Kidney (tissue), 14 donors: ENCODE data around the gene CHRM4. TPM values are rescaled to one million over a fixed set of nuclear protein-coding genes. Genes with fewer than 3 reads are reported as not detected.

ENCODE experiments used
- DNase-seq, 5 donors: peaks; one replicate each; pipeline ENCODE4 v3.0.0-alpha.2; 2013 to 2020
- FAIRE-seq: peaks from 2 replicates; lab custom pipeline; 2012; peaks lifted over from hg19 to GRCh38; lab: Jason Lieb, UNC
- H3K27ac ChIP-seq, 2 donors: one replicate each; pipeline ENCODE4 v1.7.0; 2013; ENCODE audit warnings: low read depth in 2 of 2, low read length in 2 of 2, inconsistent platforms in 1 of 2
- H3K27me3 ChIP-seq: one replicate; pipeline ENCODE4 v1.7.1; 2013; ENCODE audit warnings: low read length, inconsistent platforms; ENCODE audit not compliant: control insufficient read depth, insufficient read depth
- H3K36me3 ChIP-seq, 3 donors: one replicate each; pipeline versions ENCODE4 v1.7.0 to v1.7.1; 2013; ENCODE audit warnings: low read length in 3 of 3, control low read depth in 1 of 3, inconsistent platforms in 1 of 3; ENCODE audit not compliant: insufficient read depth in 3 of 3, control insufficient read depth in 2 of 3
- H3K4me1 ChIP-seq, 3 donors: one replicate each; pipeline versions ENCODE4 v1.7.0 to v1.7.1; 2013; ENCODE audit warnings: low read length in 3 of 3, inconsistent platforms in 1 of 3, low read depth in 1 of 3; ENCODE audit not compliant: control insufficient read depth in 2 of 3, insufficient read depth in 2 of 3
- H3K4me3 ChIP-seq, 3 donors: one replicate each; pipeline versions ENCODE4 v1.7.0 to v1.8.1; 2013; ENCODE audit warnings: low read length in 3 of 3, control low read depth in 1 of 3, inconsistent platforms in 1 of 3
- H3K9ac ChIP-seq, 3 donors: one replicate each; pipeline versions ENCODE4 v1.7.0 to v1.7.1; 2013; ENCODE audit warnings: low read length in 3 of 3, control low read depth in 1 of 3, inconsistent platforms in 1 of 3
- H3K9me3 ChIP-seq, 3 donors: one replicate each; pipeline versions ENCODE4 v1.7.0 to v1.7.1; 2013; ENCODE audit warnings: low read length in 3 of 3, control low read depth in 1 of 3, inconsistent platforms in 1 of 3; ENCODE audit not compliant: control insufficient read depth in 2 of 3, insufficient read depth in 1 of 3
- intact Hi-C: fragments of 100-400 bp; cut with DNase I; formaldehyde crosslinking; loops from one replicate; pipeline ENCODE4 v1.11.1; 2022
- polyA plus RNA-seq: library from polyadenylated mRNA; stranded (reverse); fragments of 350-450 nt; fragmentation: Illumina TruSeq; extraction: RNeasy Lipid Tissue Mini Kit (QIAGEN cat#74804); gene quantifications from one replicate; pipeline ENCODE4 v1.2.3, GENCODE V29; 2014; ENCODE audit warnings: low read depth, low replicate concordance; ENCODE audit not compliant: insufficient read depth
- total RNA-seq: library from RNA; stranded (reverse); fragmentation: NEBNext Ultra II Directional; extraction: Animal tissue kit (Norgen Biotek cat#: 25700); gene quantifications from one replicate; pipeline ENCODE4 v1.2.1, GENCODE V29; 2021
- TF ChIP-seq, protein P1 (sequence below): IDR thresholded peaks from 3 replicates; pipeline ENCODE4 v1.5.1; 2012; ENCODE audit warnings: mild to moderate bottlenecking, moderate library complexity, borderline replicate concordance; ENCODE audit not compliant: insufficient read depth; ENCODE audit errors: extremely low read depth
- donor health status: control.
- donor health status: control.
- donor health status: control.
- donor health status: control.
- donor health status: control.
- donor health status: DM: yes; HTN: yes; CAD: no.
- donor health status: Normal renal cell carcinoma (clear cell type).

CHRM4 gene
- total and polyA plus RNA-seq, 2 donors from 2014 or later = 0.16 TPM; not detected in 1

GRCh38 chr11:46363031-46363407, 28.6 kb downstream of the CHRM4 start:
- Histone ChIP-seq H3K4me1 (peaks cover 0 to 37% (median 9%) of the 10 kb centered on the region in 3 donors), H3K9ac (peak overlapping the region in 1 of 3 donors; percentile 55), H3K27me3 (no peaks in the 10 kb centered on the region), H3K4me3 (no peak overlapping the region), H3K36me3 (no peaks in the 10 kb centered on the region), H3K27ac (peak overlapping the region; percentile 67 to 74), H3K9me3 (no peaks in the 10 kb centered on the region)
- FAIRE-seq = no peak
- TF ChIP-seq, protein P1, sequence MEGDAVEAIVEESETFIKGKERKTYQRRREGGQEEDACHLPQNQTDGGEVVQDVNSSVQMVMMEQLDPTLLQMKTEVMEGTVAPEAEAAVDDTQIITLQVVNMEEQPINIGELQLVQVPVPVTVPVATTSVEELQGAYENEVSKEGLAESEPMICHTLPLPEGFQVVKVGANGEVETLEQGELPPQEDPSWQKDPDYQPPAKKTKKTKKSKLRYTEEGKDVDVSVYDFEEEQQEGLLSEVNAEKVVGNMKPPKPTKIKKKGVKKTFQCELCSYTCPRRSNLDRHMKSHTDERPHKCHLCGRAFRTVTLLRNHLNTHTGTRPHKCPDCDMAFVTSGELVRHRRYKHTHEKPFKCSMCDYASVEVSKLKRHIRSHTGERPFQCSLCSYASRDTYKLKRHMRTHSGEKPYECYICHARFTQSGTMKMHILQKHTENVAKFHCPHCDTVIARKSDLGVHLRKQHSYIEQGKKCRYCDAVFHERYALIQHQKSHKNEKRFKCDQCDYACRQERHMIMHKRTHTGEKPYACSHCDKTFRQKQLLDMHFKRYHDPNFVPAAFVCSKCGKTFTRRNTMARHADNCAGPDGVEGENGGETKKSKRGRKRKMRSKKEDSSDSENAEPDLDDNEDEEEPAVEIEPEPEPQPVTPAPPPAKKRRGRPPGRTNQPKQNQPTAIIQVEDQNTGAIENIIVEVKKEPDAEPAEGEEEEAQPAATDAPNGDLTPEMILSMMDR = no peak
- intact Hi-C loops = no loop called here
- DNase-seq = peak in 4 of 5 donors; percentile 63 to 88 (median 72)

DNA sequence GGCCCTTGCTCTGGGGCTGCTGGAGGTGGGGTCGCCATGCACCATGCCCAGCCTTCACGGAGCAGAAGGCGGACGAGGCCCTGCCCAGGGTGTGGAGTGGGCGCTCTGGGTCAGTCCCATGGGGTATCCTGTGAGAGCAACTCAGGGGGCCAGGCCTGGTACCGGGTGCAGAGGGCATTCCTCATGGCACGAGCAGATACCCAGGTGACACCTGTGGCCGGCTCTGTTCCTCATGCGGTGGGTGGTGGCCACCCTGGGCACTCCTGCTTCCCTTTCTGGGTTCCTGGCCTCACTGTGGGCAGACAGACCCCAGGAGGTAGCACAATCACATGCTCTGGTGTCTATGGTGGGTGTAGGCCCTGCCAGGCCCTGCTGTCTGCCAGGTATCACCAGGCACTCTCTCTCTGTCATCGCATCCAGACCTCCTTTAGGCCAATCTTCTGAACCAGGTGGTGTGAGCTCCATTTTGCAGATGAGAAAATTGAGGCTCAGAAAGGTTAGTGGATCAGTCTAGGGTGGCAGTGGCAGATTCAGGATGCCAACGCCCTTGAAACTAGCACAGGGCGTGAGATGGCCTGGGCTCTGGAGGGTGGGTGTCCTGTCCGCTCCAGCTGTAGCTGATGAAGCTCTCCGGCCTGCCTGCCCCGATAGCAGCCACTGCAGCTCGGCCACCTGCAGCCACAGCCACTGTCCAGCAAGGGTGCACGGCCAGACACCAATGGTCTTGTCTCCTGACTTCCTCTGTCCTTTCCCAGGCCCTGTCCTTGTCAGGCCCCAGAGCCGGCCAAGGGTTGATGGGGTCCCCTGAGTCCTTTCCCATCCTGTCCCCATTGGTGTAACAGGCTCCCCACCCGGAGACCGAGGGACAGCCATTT, 29.2 kb downstream of the CHRM4 start:
- H3K36me3 ChIP-seq = no peaks in the 10 kb centered on the region
- DNase-seq (peak in 1 of 5 donors; percentile 71), FAIRE-seq (no peak)
- H3K9me3 ChIP-seq = no peaks in the 10 kb centered on the region
- intact Hi-C loops = no loop called here
- peaks cover 0 to 39% (median 14%) of the 10 kb centered on the region in 3 donors for H3K4me1 ChIP-seq
- H3K27me3 ChIP-seq = no peaks in the 10 kb centered on the region
- TF ChIP-seq, protein P1 = no peak
- H3K27ac ChIP-seq = peak overlapping the region; percentile 67 to 74
- H3K4me3 ChIP-seq = no peak overlapping the region
- H3K9ac ChIP-seq = peak overlapping the region in 1 of 3 donors; percentile 61

DNA sequence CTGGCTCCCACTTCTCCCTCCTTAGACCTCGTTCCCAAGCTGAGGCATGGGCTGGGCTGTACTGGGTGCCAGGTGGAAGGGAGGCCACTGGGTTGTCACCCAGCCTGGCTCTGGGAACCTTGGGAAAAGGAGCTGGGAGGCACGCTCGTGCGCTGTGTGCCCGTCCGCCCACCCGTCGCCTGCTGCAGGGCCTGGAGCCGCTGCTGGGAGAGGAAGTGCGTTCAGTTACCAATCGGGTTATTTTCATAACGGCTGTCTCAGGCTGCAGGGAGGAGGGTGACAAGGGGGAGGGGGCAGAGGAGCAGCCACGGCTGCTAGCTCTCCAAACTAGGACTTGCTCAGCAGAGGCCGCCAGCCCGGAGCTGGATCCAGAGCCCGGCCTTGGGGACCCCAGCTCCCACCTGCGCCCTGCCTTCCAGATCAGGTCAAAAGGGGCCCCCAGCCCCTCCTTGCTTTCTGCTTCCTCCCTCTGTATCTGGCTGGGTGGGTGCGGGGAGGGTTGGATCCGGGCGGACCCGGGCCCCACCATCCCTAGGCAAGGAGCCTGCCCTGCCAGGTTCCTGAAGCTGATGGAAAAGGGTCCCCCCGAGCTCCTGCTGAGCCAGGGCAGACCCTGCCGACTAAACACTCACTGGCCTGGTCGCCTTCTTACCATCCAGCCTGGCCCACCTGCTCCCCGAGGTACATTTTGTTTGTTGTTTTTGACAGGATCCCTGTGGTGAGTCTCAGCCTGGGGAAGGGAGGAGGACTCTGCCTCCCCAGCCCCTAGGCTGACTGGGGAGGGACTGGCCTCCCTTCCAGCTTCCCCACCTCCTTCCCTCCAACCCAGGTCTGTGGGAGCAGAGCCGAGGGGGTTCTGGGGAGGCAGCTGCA, 30.1 kb downstream of the CHRM4 start:
- intact Hi-C loops = no loop called here
- Histone ChIP-seq H3K4me3 (peak overlapping the region in 1 of 3 donors; percentile 21), H3K27me3 (no peaks in the 10 kb centered on the region), H3K36me3 (no peaks in the 10 kb centered on the region), H3K9ac (peak overlapping the region in 2 of 3 donors; percentile 33 to 61), H3K27ac (peak overlapping the region; percentile 26 to 71), H3K4me1 (peaks cover 0 to 44% (median 21%) of the 10 kb centered on the region in 3 donors), H3K9me3 (no peaks in the 10 kb centered on the region)
- DNase-seq (peak; percentile 76 to 90 (median 88)), FAIRE-seq (no peak)
- TF ChIP-seq, protein P1 = no peak
